ENCODE measurements around the gene TNK2. TPM values are rescaled to one million over a fixed set of nuclear protein-coding genes. Genes with fewer than 3 reads are reported as not detected.
"Not testable (repeated sequence)": the region's sequence is repeated elsewhere in the genome, so short reads cannot be mapped to it uniquely, and the experiment has no call there.

The TNK2 gene
- total RNA-seq, 1 experiment from 2014 or later = 55.1 TPM

GRCh38 chr3:195956577-195956976 lies 48.2 kb upstream of the TNK2 start (continued):
- TF ChIP-seq, protein P1, sequence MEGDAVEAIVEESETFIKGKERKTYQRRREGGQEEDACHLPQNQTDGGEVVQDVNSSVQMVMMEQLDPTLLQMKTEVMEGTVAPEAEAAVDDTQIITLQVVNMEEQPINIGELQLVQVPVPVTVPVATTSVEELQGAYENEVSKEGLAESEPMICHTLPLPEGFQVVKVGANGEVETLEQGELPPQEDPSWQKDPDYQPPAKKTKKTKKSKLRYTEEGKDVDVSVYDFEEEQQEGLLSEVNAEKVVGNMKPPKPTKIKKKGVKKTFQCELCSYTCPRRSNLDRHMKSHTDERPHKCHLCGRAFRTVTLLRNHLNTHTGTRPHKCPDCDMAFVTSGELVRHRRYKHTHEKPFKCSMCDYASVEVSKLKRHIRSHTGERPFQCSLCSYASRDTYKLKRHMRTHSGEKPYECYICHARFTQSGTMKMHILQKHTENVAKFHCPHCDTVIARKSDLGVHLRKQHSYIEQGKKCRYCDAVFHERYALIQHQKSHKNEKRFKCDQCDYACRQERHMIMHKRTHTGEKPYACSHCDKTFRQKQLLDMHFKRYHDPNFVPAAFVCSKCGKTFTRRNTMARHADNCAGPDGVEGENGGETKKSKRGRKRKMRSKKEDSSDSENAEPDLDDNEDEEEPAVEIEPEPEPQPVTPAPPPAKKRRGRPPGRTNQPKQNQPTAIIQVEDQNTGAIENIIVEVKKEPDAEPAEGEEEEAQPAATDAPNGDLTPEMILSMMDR (IDR thresholded peaks at IDR 0.05 in 2 of 3, conservative IDR thresholded peaks at IDR 0.05 in 1 of 3; ENCODE audit: borderline replicate concordance in 1 of 3, insufficient read depth in 1 of 3, low read depth in 2 of 3, low read length in 2 of 3) = no peak
- TF ChIP-seq POLR2A (IDR thresholded peaks at IDR 0.05; ENCODE audit: borderline replicate concordance, extremely low read depth, insufficient read depth, insufficient read length) (no peak), ZNF274 (IDR thresholded peaks at IDR 0.05; ENCODE audit: low read depth, low read length) (no peak), CEBPB (IDR thresholded peaks at IDR 0.05; ENCODE audit: low read depth) (no peak), TCF7L2 (IDR thresholded peaks at IDR 0.05; ENCODE audit: borderline replicate concordance, extremely low read depth, insufficient read depth, insufficient read length) (no peak)
- TF ChIP-seq, protein P2, sequence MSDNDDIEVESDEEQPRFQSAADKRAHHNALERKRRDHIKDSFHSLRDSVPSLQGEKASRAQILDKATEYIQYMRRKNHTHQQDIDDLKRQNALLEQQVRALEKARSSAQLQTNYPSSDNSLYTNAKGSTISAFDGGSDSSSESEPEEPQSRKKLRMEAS (IDR thresholded peaks at IDR 0.05) = no peak

GRCh38 chr3:195955416-195955841 lies 47.1 kb upstream of the TNK2 start:
- RAD21 ChIA-PET (ENCODE audit: low non-redundant PET in 1 of 2, low total read pairs in 2 of 2, uncharacterized antibody in 2 of 2, unreplicated experiment in 2 of 2); BruUV-seq (replicated peaks); POLR2A ChIA-PET; ATAC-seq; intact Hi-C loops (cut with micrococcal nuclease); H3K27ac ChIP-seq (ENCODE audit: low read depth, low read length); H3K36me3 ChIP-seq (ENCODE audit: control insufficient read depth in 1 of 2, insufficient read depth in 2 of 2, low read length in 2 of 2); H3K9ac ChIP-seq (ENCODE audit: low read length); H4K20me1 ChIP-seq (ENCODE audit: insufficient read depth); CTCF ChIA-PET; H3K9me2 ChIP-seq (ENCODE audit: insufficient read depth); H3K9me3 ChIP-seq (ENCODE audit: control insufficient read depth in 1 of 2, insufficient read depth in 1 of 2, low read depth in 1 of 2, low read length in 2 of 2); H3K4me3 ChIP-seq (replicated peaks in 1 of 2; ENCODE audit: low read depth in 1 of 2, low read length in 2 of 2); H3K4me1 ChIP-seq (ENCODE audit: control insufficient read depth in 1 of 2, insufficient read depth in 2 of 2, low read length in 2 of 2); DNase-seq (ENCODE audit: low read depth, low spot score); H3K79me2 ChIP-seq (ENCODE audit: insufficient read depth, low read length); H2AFZ ChIP-seq (ENCODE audit: low read depth, low read length, poor library complexity, severe bottlenecking); H3K27me3 ChIP-seq (ENCODE audit: insufficient read depth, low read length): not testable (repeated sequence)
- peak overlapping the region; percentile 28 for H3K4me2 ChIP-seq (ENCODE audit: low read length)

Measured in HCT116 (cell line).